ENCODE measurements around the gene S100A5.
"Not testable (repeated sequence)": the region's sequence is repeated elsewhere in the genome, so short reads cannot be mapped to it uniquely, and the experiment has no call there.

The S100A5 gene, protein sequence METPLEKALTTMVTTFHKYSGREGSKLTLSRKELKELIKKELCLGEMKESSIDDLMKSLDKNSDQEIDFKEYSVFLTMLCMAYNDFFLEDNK

DNA sequence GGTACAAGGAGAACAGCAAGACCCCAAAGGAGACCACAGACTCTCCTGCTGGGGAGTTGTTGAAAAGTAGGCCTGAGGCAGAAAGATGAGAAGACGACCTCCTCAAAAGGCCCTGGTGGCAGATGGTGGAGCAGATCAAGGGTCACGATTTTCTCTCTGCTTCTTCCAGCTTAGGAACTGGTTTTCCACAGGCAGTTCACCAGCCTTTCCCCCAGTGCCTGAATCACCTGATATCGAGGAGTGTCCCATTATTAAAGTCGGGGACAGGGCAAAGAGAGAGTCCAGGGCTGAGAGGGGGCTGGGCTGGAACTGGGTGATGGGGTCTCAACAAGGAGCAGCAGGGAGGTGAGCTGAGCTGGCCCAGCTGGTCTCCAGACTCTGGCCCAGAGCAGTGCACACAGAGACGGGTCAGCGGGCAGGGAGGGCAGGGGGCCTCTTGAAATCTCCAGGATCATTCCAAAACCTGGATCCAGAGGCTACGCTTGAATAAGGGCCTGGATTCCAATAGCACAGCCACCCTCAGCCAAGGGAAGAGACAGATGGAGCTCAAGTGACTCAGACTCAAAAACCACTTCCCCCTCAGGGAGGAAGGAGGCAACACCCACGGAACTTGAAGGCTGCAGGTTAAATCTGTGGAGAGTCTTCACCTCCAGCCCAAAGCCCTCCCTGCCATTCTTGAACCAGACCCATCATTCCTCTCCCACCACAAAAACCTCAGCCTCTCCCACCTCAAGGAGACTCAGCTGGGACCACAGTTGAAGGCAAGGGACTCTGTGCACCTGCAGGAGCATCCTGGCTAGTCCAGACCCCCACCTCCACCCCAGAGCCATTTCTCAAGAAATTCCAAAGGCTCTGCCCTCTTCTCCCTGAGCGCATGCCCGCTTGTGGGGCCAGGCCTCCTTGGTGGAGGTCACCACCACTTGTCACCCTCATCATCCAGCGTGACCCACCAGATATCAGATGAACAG, at the start of gene S100A5:
Gene S100A5 (minus strand): TSS at position 541 of the 968 bp plus-strand sequence. CDS start 743 bp downstream, outside the sequence.
- ATAC-seq (no peak), DNase-seq (peak; percentile 44 to 54)
- Mint-ChIP-seq H3K4me3 (peak within 1 kb of the TSS; percentile 63 to 77), H3K4me1 (peaks cover 82% of the 10 kb centered on the region), H3K27ac (peak within 1 kb of the TSS; percentile 77 to 94), H3K9me3 (no peaks in the 10 kb centered on the region), H3K27me3 (no peaks in the 10 kb centered on the region)

DNA sequence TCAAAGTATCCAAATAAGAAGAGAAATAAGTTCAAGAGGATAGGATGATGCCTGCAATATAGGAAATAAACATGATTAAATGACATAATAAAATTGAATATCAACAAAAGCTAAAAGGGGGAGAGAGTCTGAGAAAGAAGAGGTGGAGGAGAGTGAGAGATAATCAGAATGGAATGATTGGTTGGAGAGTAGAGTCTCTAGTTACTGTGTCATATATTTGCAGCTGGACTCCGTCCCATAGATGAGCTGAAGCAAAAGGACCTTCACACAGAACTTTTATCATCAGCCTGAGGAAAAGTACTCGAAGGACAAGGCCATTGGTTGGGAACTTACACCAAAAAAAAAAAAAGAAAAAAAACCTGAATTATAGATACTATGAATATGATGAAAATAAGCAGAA, 47.7 kb upstream of the S100A5 start:
- no peak for DNase-seq
- Mint-ChIP-seq H3K4me3 (no peak overlapping the region), H3K9me3 (no peaks in the 10 kb centered on the region), H3K27me3 (peaks cover 18% of the 10 kb centered on the region), H3K27ac (no peak overlapping the region), H3K4me1 (no peaks in the 10 kb centered on the region)
- ATAC-seq, result no peak

DNA sequence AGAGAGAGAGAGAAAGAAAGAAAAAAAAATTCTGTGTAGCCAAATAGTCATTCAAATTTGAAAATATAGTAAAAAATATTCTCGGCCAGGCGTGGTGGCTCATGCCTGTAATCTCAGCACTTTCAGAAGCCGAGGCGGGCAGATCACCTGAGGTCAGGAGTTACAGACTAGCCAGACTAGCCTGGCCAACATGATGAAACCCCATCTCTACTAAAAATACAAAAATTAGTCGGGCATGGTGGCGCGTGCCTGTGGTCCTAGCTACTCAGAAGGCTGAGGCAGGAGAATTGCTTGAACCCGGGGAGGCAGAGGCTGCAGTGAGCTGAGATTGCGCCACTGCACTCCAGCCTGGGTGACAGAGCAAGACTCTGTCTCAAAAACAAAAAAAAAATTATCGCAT, 47.3 kb upstream of the S100A5 start:
- not testable (repeated sequence) for ATAC-seq, H3K9me3 Mint-ChIP-seq

DNA sequence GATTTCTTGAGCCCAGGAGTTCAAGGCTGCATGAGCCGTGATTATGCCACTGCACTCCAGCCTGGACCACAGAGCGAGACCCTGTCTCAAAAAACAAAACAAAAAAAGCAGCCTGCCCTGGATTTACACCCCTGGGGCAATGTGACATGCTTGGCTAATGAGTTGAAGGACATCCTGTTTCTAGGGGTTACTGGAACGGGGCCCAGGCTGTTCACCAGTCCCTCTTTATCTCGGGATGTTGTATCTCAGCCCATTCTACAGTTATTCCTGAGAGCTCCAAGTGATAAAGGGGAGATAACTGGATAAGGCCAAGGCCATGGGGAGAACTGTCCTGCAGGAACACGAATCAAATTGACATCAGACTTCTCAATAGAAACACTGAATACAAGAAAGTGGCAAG, 46.6 kb upstream of the S100A5 start:
- Mint-ChIP-seq H3K27ac (no peak overlapping the region), H3K9me3 (no peaks in the 10 kb centered on the region), H3K4me1 (no peaks in the 10 kb centered on the region), H3K4me3 (no peak overlapping the region), H3K27me3 (peaks cover 18% of the 10 kb centered on the region)
- DNase-seq (no peak), ATAC-seq (no peak)

More for the DNA sequence above, 47.3 kb upstream of the S100A5 start:
- H3K27me3 Mint-ChIP-seq, result peaks cover 18% of the 10 kb centered on the region
- not testable (repeated sequence) for H3K4me3 Mint-ChIP-seq, H3K4me1 Mint-ChIP-seq, H3K27ac Mint-ChIP-seq, DNase-seq

DNA sequence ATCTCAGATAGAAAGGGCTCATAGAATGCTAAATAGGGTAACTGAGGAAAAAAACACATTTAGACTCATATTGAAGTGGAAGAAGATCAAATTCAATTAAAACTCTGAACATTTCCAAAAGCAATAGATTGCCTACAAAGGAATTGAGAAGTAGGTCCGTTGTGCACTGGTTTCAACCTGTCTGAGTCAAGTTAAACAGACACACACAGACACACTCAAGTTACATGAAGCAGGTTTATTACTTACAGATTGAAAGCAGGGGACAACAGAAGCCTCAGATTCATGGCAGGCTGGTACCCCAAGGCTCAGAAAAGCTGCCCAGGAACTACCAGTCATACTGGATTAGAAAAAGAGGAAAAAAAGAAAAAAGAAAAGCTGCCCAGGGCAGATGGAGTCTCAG, 45.6 kb upstream of the S100A5 start:
- ATAC-seq (no peak), DNase-seq (no peak)
- Mint-ChIP-seq H3K4me1 (no peaks in the 10 kb centered on the region), H3K4me3 (no peak overlapping the region), H3K9me3 (no peaks in the 10 kb centered on the region), H3K27me3 (peaks cover 18% of the 10 kb centered on the region), H3K27ac (peak overlapping the region in 1 of 2 donors; percentile 9)

DNA sequence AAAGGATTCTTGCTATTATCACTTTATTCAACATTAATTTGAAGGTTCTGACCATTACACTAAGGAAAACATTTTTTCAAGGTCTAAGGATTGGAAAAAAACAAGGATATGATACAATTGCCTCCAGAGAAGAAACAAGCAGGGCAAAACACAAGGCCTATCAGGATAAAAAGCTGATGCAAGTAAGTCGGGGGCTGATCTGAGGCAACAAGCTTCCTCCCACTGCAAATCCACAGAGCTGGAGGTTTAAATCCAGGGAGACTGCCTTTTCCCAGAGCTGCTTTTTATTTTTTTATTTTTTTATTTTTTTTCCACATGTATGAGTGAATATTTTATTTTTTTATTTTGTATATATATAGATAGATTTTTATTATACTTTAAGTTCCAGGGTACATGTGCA, 44.3 kb upstream of the S100A5 start:
- Mint-ChIP-seq H3K9me3 (no peaks in the 10 kb centered on the region), H3K27ac (no peak overlapping the region), H3K4me3 (no peak overlapping the region), H3K27me3 (peaks cover 18% of the 10 kb centered on the region), H3K4me1 (no peaks in the 10 kb centered on the region)
- ATAC-seq (no peak), DNase-seq (no peak)

DNA sequence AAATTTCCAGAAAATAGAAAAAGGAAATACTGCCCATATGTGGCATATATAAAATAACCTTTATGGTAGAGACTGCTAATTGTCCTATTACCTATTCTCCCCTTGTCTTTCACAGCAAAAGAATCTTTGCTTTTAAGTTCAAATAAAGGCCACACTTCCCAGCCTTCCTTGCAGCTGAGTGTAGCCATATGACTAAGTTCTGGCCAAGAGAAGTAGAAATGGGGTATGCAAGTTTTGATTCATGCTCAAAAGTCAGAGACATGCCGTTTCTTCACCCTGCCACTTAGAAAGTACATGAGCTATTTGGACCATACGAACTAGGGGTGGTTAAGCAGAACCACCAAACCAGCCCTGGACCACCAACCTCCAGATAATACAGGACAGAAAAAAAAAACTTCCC, 43.2 kb upstream of the S100A5 start:
- Mint-ChIP-seq H3K4me1 (no peaks in the 10 kb centered on the region), H3K9me3 (no peaks in the 10 kb centered on the region), H3K4me3 (no peak overlapping the region), H3K27ac (no peak overlapping the region), H3K27me3 (peaks cover 24% of the 10 kb centered on the region)
- ATAC-seq (no peak), DNase-seq (no peak)

DNA sequence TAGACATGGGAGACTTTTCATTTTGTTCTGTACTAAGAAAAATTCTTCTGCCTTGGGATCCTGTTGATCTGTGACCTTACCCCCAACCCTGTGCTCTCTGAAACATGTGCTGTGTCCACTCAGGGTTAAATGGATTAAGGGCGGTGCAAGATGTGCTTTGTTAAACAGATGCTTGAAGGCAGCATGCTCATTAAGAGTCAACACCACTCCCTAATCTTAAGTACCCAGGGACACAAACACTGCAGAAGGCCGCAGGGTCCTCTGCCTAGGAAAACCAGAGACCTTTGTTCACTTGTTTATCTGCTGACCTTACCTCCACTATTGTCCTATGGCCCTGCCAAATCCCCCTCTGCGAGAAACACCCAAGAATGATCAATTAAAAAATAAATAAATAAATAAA, 42.8 kb upstream of the S100A5 start:
- H3K9me3 Mint-ChIP-seq, DNase-seq, H3K4me1 Mint-ChIP-seq, ATAC-seq, H3K27ac Mint-ChIP-seq, H3K4me3 Mint-ChIP-seq: not testable (repeated sequence)
- peaks cover 28% of the 10 kb centered on the region for H3K27me3 Mint-ChIP-seq

DNA sequence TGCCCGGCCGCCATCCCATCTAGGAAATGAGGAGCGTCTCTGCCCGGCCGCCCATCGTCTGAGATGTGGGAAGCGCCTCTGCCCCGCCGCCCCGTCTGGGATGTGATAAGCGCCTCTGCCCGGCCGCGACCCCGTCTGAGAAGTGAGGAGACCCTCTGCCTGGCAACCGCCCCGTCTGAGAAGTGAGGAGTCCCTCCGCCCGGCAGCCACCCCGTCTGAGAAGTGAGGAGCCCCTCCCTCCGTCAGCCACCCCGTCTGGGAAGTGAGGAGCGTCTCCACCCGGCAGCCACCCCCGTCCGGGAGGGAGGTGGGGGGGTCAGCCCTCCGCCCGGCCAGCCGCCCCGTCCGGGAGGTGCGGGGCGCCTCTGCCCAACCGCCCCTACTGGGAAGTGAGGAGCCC, 42.1 kb upstream of the S100A5 start:
- H3K9me3 Mint-ChIP-seq, DNase-seq, H3K27ac Mint-ChIP-seq, ATAC-seq, H3K4me3 Mint-ChIP-seq, H3K4me1 Mint-ChIP-seq: not testable (repeated sequence)
- peaks cover 35% of the 10 kb centered on the region for H3K27me3 Mint-ChIP-seq

DNA sequence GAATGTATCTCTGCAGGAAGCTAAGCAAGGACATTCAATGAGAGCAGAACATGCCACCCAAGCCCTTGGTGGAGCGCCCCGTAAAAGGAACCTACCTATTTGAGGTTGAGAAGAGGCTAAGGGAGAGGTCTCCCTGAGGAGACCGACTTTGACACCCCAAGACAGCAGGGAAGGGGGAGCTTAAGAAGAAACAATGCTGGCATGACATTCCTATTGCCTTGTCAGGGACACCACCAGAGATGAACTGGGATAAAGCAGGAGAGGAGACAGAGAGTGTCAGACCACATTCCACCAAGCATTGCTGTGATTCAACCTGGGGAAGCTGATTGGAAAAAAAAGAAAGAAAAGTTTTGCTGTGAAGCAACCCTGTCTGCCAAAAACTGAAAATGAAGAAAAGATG, 38.2 kb upstream of the S100A5 start:
- DNase-seq (no peak), ATAC-seq (no peak)
- Mint-ChIP-seq H3K9me3 (no peaks in the 10 kb centered on the region), H3K27ac (no peak overlapping the region), H3K4me1 (no peaks in the 10 kb centered on the region), H3K27me3 (peaks cover 35% of the 10 kb centered on the region), H3K4me3 (no peak overlapping the region)

DNA sequence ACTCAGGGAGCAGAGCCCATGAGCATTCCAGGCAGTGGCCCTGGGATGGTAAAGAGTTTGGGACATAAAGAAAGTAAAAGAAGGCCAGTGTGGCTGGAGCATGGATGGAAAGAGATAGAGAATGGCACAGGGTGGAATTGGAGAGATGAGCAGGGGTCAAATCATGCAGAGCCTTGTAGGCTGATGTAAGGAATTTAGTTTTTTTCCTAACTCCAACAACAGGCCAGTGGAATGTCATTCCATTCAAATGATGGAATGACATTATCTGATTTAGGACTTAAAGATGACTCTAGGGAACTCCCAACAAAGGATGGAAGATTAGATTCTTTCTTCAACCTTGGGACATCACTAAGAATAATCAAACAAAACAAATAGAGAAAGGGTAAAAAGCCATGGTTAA, 37.8 kb upstream of the S100A5 start:
- DNase-seq (no peak), ATAC-seq (no peak)
- Mint-ChIP-seq H3K9me3 (no peaks in the 10 kb centered on the region), H3K27ac (no peak overlapping the region), H3K27me3 (peaks cover 35% of the 10 kb centered on the region), H3K4me3 (no peak overlapping the region), H3K4me1 (peaks cover 2% of the 10 kb centered on the region)

DNA sequence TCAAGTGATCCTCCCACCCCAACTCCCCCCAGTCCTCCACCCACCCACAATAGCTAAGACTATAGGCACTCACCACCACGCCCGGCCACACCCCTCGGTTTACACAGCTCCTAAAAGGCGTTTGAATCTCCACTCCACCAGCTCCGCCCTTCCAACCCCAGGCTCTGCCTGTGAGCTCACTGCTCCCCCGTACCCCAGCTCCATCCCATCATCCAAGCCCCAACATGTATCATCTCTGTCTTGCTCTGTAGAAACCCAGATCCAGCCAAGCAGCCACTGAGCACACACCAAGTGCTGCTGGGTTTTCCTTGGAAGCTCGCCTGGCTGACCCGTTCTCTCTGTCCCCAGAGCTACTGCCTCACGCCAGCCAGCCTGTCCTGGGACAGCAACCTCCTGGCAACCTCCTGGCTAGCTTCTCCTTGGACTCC, 36.9 kb upstream of the S100A5 start:
- Mint-ChIP-seq H3K4me3 (no peak overlapping the region), H3K4me1 (peaks cover 11% of the 10 kb centered on the region), H3K27ac (peak overlapping the region in 1 of 2 donors; percentile 6), H3K9me3 (no peaks in the 10 kb centered on the region), H3K27me3 (peaks cover 35% of the 10 kb centered on the region)
- DNase-seq, result no peak
- ATAC-seq, result no peak

DNA sequence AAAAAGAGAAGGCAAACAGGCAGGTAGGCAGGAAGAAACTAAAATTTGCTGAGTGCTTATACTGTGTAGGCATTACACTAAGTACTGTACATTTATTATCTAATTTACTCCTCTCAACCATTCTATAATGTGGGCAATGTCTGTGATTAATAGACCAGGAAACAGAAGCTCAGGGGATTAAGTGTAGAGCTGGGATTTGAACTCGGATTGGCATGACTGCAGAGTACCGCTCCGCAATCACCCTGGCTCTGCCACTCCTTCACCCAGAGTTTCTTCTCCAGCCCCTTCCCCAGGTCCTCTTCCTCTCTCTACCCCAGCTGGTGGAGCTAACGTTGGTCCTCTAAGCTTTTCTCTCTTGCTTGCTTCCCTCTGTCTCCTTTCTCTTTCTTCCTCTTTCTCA, 36.4 kb upstream of the S100A5 start:
- no peak for DNase-seq
- H3K4me1 Mint-ChIP-seq, result peaks cover 16% of the 10 kb centered on the region
- peaks cover 35% of the 10 kb centered on the region for H3K27me3 Mint-ChIP-seq
- ATAC-seq, result no peak
- no peak overlapping the region for H3K27ac Mint-ChIP-seq
- H3K4me3 Mint-ChIP-seq, result no peak overlapping the region
- H3K9me3 Mint-ChIP-seq, result no peaks in the 10 kb centered on the region

DNA sequence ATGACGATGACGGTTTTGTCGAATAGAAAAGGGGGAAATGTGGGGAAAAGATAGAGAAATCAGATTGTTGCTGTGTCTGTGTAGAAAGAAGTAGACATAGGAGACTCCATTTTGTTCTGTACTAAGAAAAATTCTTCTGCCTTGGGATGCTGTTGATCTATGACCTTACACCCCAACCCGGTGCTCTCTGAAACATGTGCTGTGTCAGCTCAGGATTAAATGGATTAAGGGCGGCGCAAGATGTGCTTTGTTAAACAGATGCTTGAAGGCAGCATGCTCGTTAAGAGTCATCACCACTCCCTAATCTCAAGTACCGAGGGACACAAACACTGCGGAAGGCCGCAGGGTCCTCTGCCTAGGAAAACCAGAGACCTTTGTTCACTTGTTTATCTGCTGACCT, 34.8 kb upstream of the S100A5 start:
- DNase-seq, H3K27ac Mint-ChIP-seq, ATAC-seq, H3K9me3 Mint-ChIP-seq, H3K4me3 Mint-ChIP-seq: not testable (repeated sequence)
- Mint-ChIP-seq H3K27me3 (peaks cover 35% of the 10 kb centered on the region), H3K4me1 (peaks cover 24% of the 10 kb centered on the region)

DNA sequence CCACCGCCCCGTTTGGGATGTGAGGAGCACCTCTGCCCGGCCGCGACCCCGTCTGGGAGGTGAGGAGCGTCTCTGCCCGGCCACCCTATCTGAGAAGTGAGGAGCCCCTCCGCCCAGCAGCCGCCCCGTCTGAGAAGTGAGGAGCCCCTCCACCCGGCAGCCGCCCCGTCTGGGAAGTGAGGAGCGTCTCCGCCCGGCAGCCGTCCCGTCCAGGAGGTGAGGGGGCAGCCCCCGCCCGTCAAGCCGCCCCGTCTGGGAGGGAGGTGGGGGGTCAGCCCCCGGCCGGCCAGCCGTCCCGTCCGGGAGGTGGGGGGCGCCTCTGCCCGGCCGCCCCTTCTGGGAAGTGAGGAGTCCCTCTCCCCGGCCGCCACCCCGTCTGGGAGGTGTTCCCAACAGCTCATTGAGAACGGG, 34.4 kb upstream of the S100A5 start:
- H3K27ac Mint-ChIP-seq, ATAC-seq, DNase-seq, H3K9me3 Mint-ChIP-seq, H3K4me3 Mint-ChIP-seq: not testable (repeated sequence)
- Mint-ChIP-seq H3K4me1 (peaks cover 24% of the 10 kb centered on the region), H3K27me3 (peaks cover 35% of the 10 kb centered on the region)

DNA sequence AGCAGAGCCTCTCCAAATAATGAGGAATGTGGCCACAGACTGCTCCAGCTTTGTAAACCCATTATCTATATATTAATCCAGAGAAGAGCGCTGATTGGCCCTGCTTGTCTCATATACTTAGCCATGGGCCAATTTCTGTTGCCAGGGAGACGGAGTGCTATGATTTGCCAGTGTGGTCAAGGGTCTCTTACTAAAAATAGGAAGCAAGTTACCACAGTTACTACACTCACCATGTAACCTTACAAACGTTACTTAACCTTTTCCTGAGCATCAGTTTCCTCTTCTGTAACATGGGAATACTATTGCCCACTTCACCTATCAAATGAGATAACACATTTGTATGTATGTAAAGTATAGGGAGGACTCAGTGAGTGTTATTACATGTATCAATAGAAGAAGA, 32.6 kb upstream of the S100A5 start:
- Mint-ChIP-seq H3K27ac (peak overlapping the region; percentile 64 to 69), H3K27me3 (peaks cover 23% of the 10 kb centered on the region), H3K4me1 (peaks cover 36% of the 10 kb centered on the region), H3K9me3 (no peaks in the 10 kb centered on the region), H3K4me3 (peak overlapping the region in 1 of 2 donors; percentile 27)
- ATAC-seq (no peak), DNase-seq (no peak)

Measured in stimulated activated naive CD8-positive, alpha-beta T cell treated with anti-CD3 and anti-CD28 coated beads, Interleukin-15, amount 100 ng/mL, for 72 hours (primary cell).